HepG2 (cell line): ENCODE results near the gene TUBB. TPM values are rescaled to one million over a fixed set of nuclear protein-coding genes. Genes with fewer than 3 reads are reported as not detected.
A peak's percentile ranks its signal among the peaks of the same experiment; 100 is the strongest.

Experiments used
- AKAP8 ChIP-seq: sonication (generic); formaldehyde crosslinking; IDR thresholded peaks from 2 replicates; pipeline ENCODE4 v1.5.1; 2020; ENCODE audit warnings: mild to moderate bottlenecking, missing genetic modification reagents
- ATF2 ChIP-seq: sonication (generic); formaldehyde crosslinking; IDR thresholded peaks from 2 replicates; pipeline ENCODE4 v1.4.0; 2020; ENCODE audit warnings: missing genetic modification reagents
- BCL6 ChIP-seq: IDR thresholded peaks from 2 replicates; pipeline ENCODE4 v1.6.1; 2016; ENCODE audit warnings: missing genetic modification reagents, missing compliant biosample characterization
- CHCHD3 ChIP-seq: sonication (generic); formaldehyde crosslinking; IDR thresholded peaks from 2 replicates; pipeline ENCODE4 v1.8.0; 2022; ENCODE audit warnings: mild to moderate bottlenecking, missing genetic modification reagents, moderate library complexity
- DRAP1 ChIP-seq: IDR thresholded peaks from 2 replicates; pipeline ENCODE4 v1.6.1; 2016; ENCODE audit warnings: missing genetic modification reagents, missing compliant biosample characterization
- ETV5 ChIP-seq: IDR thresholded peaks from 2 replicates; pipeline ENCODE4 v1.6.1; 2018; ENCODE audit warnings: missing biosample characterization, missing genetic modification reagents, inconsistent platforms, borderline replicate concordance
- FOSL1 ChIP-seq: sonication (generic); formaldehyde crosslinking; IDR thresholded peaks from 2 replicates; pipeline ENCODE4 v1.9.0; 2021; ENCODE audit warnings: missing genetic modification reagents, borderline replicate concordance
- MXD4 ChIP-seq: IDR thresholded peaks from 2 replicates; pipeline ENCODE4 v1.6.1; 2016; ENCODE audit warnings: mild to moderate bottlenecking, missing biosample characterization, missing genetic modification reagents
- MYNN ChIP-seq: sonication (generic); formaldehyde crosslinking; IDR thresholded peaks from 2 replicates; pipeline ENCODE4 v1.4.0; 2020; ENCODE audit warnings: mild to moderate bottlenecking, low read depth, missing genetic modification reagents
- RNF219 ChIP-seq: sonication (generic); formaldehyde crosslinking; IDR thresholded peaks from 2 replicates; pipeline ENCODE4 v1.5.0; 2020; ENCODE audit warnings: mild to moderate bottlenecking, missing genetic modification reagents
- SIN3B ChIP-seq: fragments of 150-350 bp; IDR thresholded peaks from 2 replicates; pipeline ENCODE4 v1.6.1; 2014; ENCODE audit warnings: low read length
- ZKSCAN5 ChIP-seq: sonication (generic); formaldehyde crosslinking; IDR thresholded peaks from 2 replicates; pipeline ENCODE4 v1.5.1; 2020; ENCODE audit warnings: mild to moderate bottlenecking, missing genetic modification reagents
- ZNF18 ChIP-seq: sonication (generic); formaldehyde crosslinking; IDR thresholded peaks from 2 replicates; pipeline ENCODE4 v1.8.0; 2022; ENCODE audit warnings: mild to moderate bottlenecking, missing genetic modification reagents; ENCODE audit not compliant: insufficient replicate concordance
- ZNF264 ChIP-seq: sonication (generic); formaldehyde crosslinking; IDR thresholded peaks from 2 replicates; pipeline ENCODE4 v1.4.0; 2020; ENCODE audit warnings: missing genetic modification reagents
- ZNF3 ChIP-seq: IDR thresholded peaks from 2 replicates; pipeline ENCODE4 v1.7.0; 2017; ENCODE audit warnings: inconsistent platforms
- ZNF362 ChIP-seq: sonication (generic); formaldehyde crosslinking; IDR thresholded peaks from 2 replicates; pipeline ENCODE4 v1.4.0; 2020; ENCODE audit warnings: missing genetic modification reagents, mild to moderate bottlenecking, borderline replicate concordance
- ZNF501 ChIP-seq: sonication (generic); formaldehyde crosslinking; IDR thresholded peaks from 2 replicates; pipeline ENCODE4 v1.5.1; 2020; ENCODE audit warnings: mild to moderate bottlenecking, moderate library complexity, missing genetic modification reagents
- ZNF564 ChIP-seq: sonication (generic); formaldehyde crosslinking; IDR thresholded peaks from 2 replicates; pipeline ENCODE4 v1.8.1; 2023; ENCODE audit warnings: mild to moderate bottlenecking, missing genetic modification reagents
- ZNF788 ChIP-seq: sonication (generic); formaldehyde crosslinking; IDR thresholded peaks from 2 replicates; pipeline ENCODE4 v1.5.0; 2020; ENCODE audit warnings: mild to moderate bottlenecking, missing genetic modification reagents, borderline replicate concordance
- polyA plus RNA-seq, 8 experiments: library from polyadenylated mRNA; depleted of rRNA in 3 of 8; stranded (reverse) in 7 of 8; unstranded in 1 of 8; fragments of >200 nt; fragmentation: Illumina TruSeq in 4 of 8; extraction: Trizol in 4 of 8; gene quantifications; 2 replicates each; pipeline versions ENCODE4 v1.2.1 to v1.2.3, GENCODE V29; 2011 to 2016; ENCODE audit warnings: low read depth in 4 of 8, missing spikeins in 1 of 8, mixed read lengths in 1 of 8; ENCODE audit not compliant: insufficient read depth in 1 of 8
- total RNA-seq, 5 experiments: library from RNA; depleted of rRNA; stranded (reverse); fragments of >200 nt; fragmentation: Illumina TruSeq; extraction: Trizol; gene quantifications; 2 replicates each; pipeline ENCODE4 v1.2.3, GENCODE V29; 2016; ENCODE audit warnings: low read depth in 1 of 5
- TF ChIP-seq, protein P1 (sequence below): sonication (generic); formaldehyde crosslinking; IDR thresholded peaks from 2 replicates; pipeline ENCODE4 v1.5.0; 2020; ENCODE audit warnings: missing genetic modification reagents
- TF ChIP-seq, protein P2 (sequence below): IDR thresholded peaks from 2 replicates; pipeline ENCODE4 v1.6.1; 2016

The TUBB gene
- total and polyA plus RNA-seq, 2 of the 13 experiments (the other 11 are each of a cell fraction or from before 2014, with no cell fraction given) = 911 to 1,163 TPM

GRCh38 chr6:30742316-30743098, 22.4 kb downstream of the TUBB start, which contains the start of gene FLOT1 (continued):
- TF ChIP-seq DRAP1 (CRISPR knock-in tag) (peak; percentile 78), FOSL1 (no peak; the same call in 1 of the 2 replicates), RNF219 (peak; percentile 92), BCL6 (peak; percentile 97), ZNF18 (CRISPR knock-in tag) (peak; percentile 87), ZNF501 (CRISPR knock-in tag) (peak; percentile 98), ZNF788 (CRISPR knock-in tag) (peak; percentile 94), CHCHD3 (CRISPR knock-in tag) (0 out of 2 replicates have a peak, but pooled peaks have one; percentile 26), MXD4 (CRISPR knock-in tag) (peak; percentile 85), ZKSCAN5 (CRISPR knock-in tag) (no peak), ATF2 (CRISPR knock-in tag) (peak; percentile 36; the same call in 1 of the 2 replicates), ZNF362 (peak; percentile 11; the same call in 1 of the 2 replicates), SIN3B (no peak; the same call in 1 of the 2 replicates), ZNF564 (peak; percentile 77; the same call in 1 of the 2 replicates), ZNF3 (no peak; the same call in 1 of the 2 replicates), MYNN (CRISPR knock-in tag) (no peak), AKAP8 (peak; percentile 100), ZNF264 (CRISPR knock-in tag) (peak; percentile 15; the same call in 1 of the 2 replicates), ETV5 (CRISPR knock-in tag) (peak; percentile 98)
- TF ChIP-seq, protein P1, sequence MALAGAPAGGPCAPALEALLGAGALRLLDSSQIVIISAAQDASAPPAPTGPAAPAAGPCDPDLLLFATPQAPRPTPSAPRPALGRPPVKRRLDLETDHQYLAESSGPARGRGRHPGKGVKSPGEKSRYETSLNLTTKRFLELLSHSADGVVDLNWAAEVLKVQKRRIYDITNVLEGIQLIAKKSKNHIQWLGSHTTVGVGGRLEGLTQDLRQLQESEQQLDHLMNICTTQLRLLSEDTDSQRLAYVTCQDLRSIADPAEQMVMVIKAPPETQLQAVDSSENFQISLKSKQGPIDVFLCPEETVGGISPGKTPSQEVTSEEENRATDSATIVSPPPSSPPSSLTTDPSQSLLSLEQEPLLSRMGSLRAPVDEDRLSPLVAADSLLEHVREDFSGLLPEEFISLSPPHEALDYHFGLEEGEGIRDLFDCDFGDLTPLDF (CRISPR knock-in tag) = peak; percentile 80; the same call in 1 of the 2 replicates
- TF ChIP-seq, protein P2, sequence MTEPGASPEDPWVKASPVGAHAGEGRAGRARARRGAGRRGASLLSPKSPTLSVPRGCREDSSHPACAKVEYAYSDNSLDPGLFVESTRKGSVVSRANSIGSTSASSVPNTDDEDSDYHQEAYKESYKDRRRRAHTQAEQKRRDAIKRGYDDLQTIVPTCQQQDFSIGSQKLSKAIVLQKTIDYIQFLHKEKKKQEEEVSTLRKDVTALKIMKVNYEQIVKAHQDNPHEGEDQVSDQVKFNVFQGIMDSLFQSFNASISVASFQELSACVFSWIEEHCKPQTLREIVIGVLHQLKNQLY (CRISPR knock-in tag) = no peak
